Mucosa of stomach (tissue), 1 donor: ENCODE results near the gene CMTM3.

Source experiments
- H3K27me3 ChIP-seq: one replicate; pipeline ENCODE4 v1.7.0; 2013; ENCODE audit warnings: mild to moderate bottlenecking, low read length; ENCODE audit not compliant: control insufficient read depth, insufficient read depth
- H3K36me3 ChIP-seq: one replicate; pipeline ENCODE4 v1.7.0; 2013; ENCODE audit warnings: low read length; ENCODE audit not compliant: control insufficient read depth, insufficient read depth
- H3K4me1 ChIP-seq: one replicate; pipeline ENCODE4 v1.7.0; 2013; ENCODE audit warnings: mild to moderate bottlenecking, low read length; ENCODE audit not compliant: control insufficient read depth, insufficient read depth
- H3K4me3 ChIP-seq: one replicate; pipeline ENCODE4 v1.7.0; 2013; ENCODE audit warnings: low read length
- H3K9ac ChIP-seq: one replicate; pipeline ENCODE4 v1.7.0; 2013; ENCODE audit warnings: mild to moderate bottlenecking, low read length, moderate library complexity
- H3K9me3 ChIP-seq: one replicate; pipeline ENCODE4 v1.7.0; 2013; ENCODE audit warnings: mild to moderate bottlenecking, low read length, moderate library complexity; ENCODE audit not compliant: control insufficient read depth
- donor health status: Pancreatic carcinoma.

Gene CMTM3

GRCh38 chr16:66649636-66650205, 45.2 kb downstream of the CMTM3 start:
- Histone ChIP-seq H3K9me3 (no peaks in the 10 kb centered on the region), H3K4me1 (peaks cover 46% of the 10 kb centered on the region), H3K36me3 (no peaks in the 10 kb centered on the region), H3K27me3 (no peaks in the 10 kb centered on the region), H3K9ac (no peak overlapping the region), H3K4me3 (no peak overlapping the region)

- peaks cover 46% of the 10 kb centered on the region for H3K4me1 ChIP-seq
- H3K4me3 ChIP-seq: peak overlapping the region; percentile 9
Observed at GRCh38 chr16:66650707-66651473, 46.4 kb downstream of the CMTM3 start.

GRCh38 chr16:66651474-66651765, 46.9 kb downstream of the CMTM3 start:
- no peaks in the 10 kb centered on the region for H3K36me3 ChIP-seq
- H3K9ac ChIP-seq: no peak overlapping the region
- no peaks in the 10 kb centered on the region for H3K9me3 ChIP-seq
- H3K4me1 ChIP-seq: peaks cover 46% of the 10 kb centered on the region
- H3K27me3 ChIP-seq: no peaks in the 10 kb centered on the region
- peak overlapping the region; percentile 9 for H3K4me3 ChIP-seq

More at GRCh38 chr16:66650707-66651473, 46.4 kb downstream of the CMTM3 start:
- no peaks in the 10 kb centered on the region for H3K27me3 ChIP-seq
- peak overlapping the region; percentile 13 for H3K9ac ChIP-seq
- no peaks in the 10 kb centered on the region for H3K9me3 ChIP-seq
- no peaks in the 10 kb centered on the region for H3K36me3 ChIP-seq

- H3K27me3 ChIP-seq: no peaks in the 10 kb centered on the region
- no peak overlapping the region for H3K4me3 ChIP-seq
- no peaks in the 10 kb centered on the region for H3K9me3 ChIP-seq
- no peak overlapping the region for H3K9ac ChIP-seq
- H3K36me3 ChIP-seq: no peaks in the 10 kb centered on the region
- H3K4me1 ChIP-seq: peaks cover 46% of the 10 kb centered on the region
Observed at GRCh38 chr16:66651965-66652364, 47.5 kb downstream of the CMTM3 start.

GRCh38 chr16:66652661-66653360, 48.3 kb downstream of the CMTM3 start:
- Histone ChIP-seq H3K27me3 (no peaks in the 10 kb centered on the region), H3K9ac (no peak overlapping the region), H3K4me3 (no peak overlapping the region), H3K4me1 (peaks cover 46% of the 10 kb centered on the region), H3K36me3 (no peaks in the 10 kb centered on the region), H3K9me3 (no peaks in the 10 kb centered on the region)

GRCh38 chr16:66653581-66654350, 49.3 kb downstream of the CMTM3 start:
- Histone ChIP-seq H3K9ac (no peak overlapping the region), H3K27me3 (no peaks in the 10 kb centered on the region), H3K4me3 (no peak overlapping the region), H3K9me3 (no peaks in the 10 kb centered on the region), H3K4me1 (peaks cover 52% of the 10 kb centered on the region), H3K36me3 (no peaks in the 10 kb centered on the region)

GRCh38 chr16:66656547-66656946, 52.0 kb downstream of the CMTM3 start:
- no peaks in the 10 kb centered on the region for H3K9me3 ChIP-seq
- H3K4me1 ChIP-seq: peaks cover 41% of the 10 kb centered on the region

GRCh38 chr16:66658143-66658859, 53.8 kb downstream of the CMTM3 start:
- no peaks in the 10 kb centered on the region for H3K27me3 ChIP-seq
- no peaks in the 10 kb centered on the region for H3K9me3 ChIP-seq
- H3K4me3 ChIP-seq: no peak overlapping the region
- H3K9ac ChIP-seq: no peak overlapping the region
- no peaks in the 10 kb centered on the region for H3K36me3 ChIP-seq
- peaks cover 38% of the 10 kb centered on the region for H3K4me1 ChIP-seq

More at GRCh38 chr16:66656547-66656946, 52.0 kb downstream of the CMTM3 start:
- no peaks in the 10 kb centered on the region for H3K36me3 ChIP-seq
- H3K9ac ChIP-seq: no peak overlapping the region
- H3K4me3 ChIP-seq: no peak overlapping the region
- no peaks in the 10 kb centered on the region for H3K27me3 ChIP-seq

- H3K4me3 ChIP-seq: no peak overlapping the region
- H3K9ac ChIP-seq: no peak overlapping the region
- peaks cover 36% of the 10 kb centered on the region for H3K4me1 ChIP-seq
- H3K36me3 ChIP-seq: no peaks in the 10 kb centered on the region
- H3K27me3 ChIP-seq: no peaks in the 10 kb centered on the region
- no peaks in the 10 kb centered on the region for H3K9me3 ChIP-seq
Observed at GRCh38 chr16:66658860-66659190, 54.3 kb downstream of the CMTM3 start.

- no peaks in the 10 kb centered on the region for H3K9me3 ChIP-seq
- peaks cover 32% of the 10 kb centered on the region for H3K4me1 ChIP-seq
- H3K27me3 ChIP-seq: no peaks in the 10 kb centered on the region
- H3K9ac ChIP-seq: no peak overlapping the region
- no peaks in the 10 kb centered on the region for H3K36me3 ChIP-seq
- H3K4me3 ChIP-seq: no peak overlapping the region
Observed at GRCh38 chr16:66660422-66661209, 56.1 kb downstream of the CMTM3 start.

- Histone ChIP-seq H3K9me3 (no peaks in the 10 kb centered on the region), H3K36me3 (no peaks in the 10 kb centered on the region), H3K4me3 (no peak overlapping the region), H3K4me1 (peaks cover 32% of the 10 kb centered on the region), H3K9ac (no peak overlapping the region), H3K27me3 (no peaks in the 10 kb centered on the region)
Observed at GRCh38 chr16:66661210-66661560, 56.7 kb downstream of the CMTM3 start.
